ENCODE results near the gene MPZL3. TPM values are rescaled to one million over a fixed set of nuclear protein-coding genes. Genes with fewer than 3 reads are reported as not detected.

MPZL3 gene
- total and polyA plus RNA-seq, 2 experiments from 2014 or later, result 10.2 to 20.6 TPM

DNA sequence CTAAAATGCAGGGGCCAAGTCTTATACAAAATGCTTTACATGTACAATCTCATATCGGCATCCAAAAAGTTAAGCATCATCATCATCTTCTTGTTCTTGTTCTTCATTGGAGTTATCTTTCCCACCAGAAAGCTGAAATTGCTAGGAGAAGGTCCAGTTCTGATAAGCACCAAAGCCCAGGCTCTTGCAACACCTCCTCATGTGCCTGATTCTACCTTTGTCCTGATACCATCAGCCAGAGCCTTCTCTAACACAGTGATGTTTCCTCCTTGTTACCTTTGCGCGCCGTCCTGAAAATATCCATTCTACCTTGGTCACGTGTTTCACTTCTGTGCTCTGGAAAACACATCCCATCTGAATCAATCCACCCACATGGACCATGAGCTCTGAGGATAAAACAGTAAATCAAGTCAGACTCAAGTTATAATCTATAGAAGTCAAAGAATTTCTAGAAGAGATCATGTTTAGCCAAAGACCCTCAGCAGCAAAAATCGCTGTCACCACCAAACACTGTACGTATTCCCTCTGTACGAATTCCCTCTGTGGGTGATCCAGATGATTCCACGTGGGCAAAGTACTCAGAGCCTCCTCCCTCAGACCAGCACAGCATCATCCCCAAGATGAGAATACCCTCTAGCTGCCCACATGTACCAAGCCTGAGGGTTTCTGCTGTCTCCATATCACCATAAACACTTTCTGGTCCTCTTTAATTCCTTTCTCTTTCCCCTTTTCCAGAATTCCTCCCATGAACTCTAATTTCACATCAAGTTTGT, 46.4 kb downstream of the MPZL3 start:
- H3K4me2 ChIP-seq, result no peak overlapping the region
- H3K27ac ChIP-seq, result peak overlapping the region; percentile 98
- no peaks in the 10 kb centered on the region for H3K27me3 ChIP-seq
- no peak for DNase-seq (ENCODE audit: low spot score)
- no peaks in the 10 kb centered on the region for H3K36me3 ChIP-seq (replicated peaks; ENCODE audit: insufficient read depth, low read depth)
- H3K9me3 ChIP-seq (ENCODE audit: low read depth), result no peaks in the 10 kb centered on the region
- TF ChIP-seq EZH2phosphoT487 (IDR thresholded peaks at IDR 0.05; ENCODE audit: low read depth, severe bottlenecking, unreplicated experiment), result no peak
- TF ChIP-seq, protein P1, sequence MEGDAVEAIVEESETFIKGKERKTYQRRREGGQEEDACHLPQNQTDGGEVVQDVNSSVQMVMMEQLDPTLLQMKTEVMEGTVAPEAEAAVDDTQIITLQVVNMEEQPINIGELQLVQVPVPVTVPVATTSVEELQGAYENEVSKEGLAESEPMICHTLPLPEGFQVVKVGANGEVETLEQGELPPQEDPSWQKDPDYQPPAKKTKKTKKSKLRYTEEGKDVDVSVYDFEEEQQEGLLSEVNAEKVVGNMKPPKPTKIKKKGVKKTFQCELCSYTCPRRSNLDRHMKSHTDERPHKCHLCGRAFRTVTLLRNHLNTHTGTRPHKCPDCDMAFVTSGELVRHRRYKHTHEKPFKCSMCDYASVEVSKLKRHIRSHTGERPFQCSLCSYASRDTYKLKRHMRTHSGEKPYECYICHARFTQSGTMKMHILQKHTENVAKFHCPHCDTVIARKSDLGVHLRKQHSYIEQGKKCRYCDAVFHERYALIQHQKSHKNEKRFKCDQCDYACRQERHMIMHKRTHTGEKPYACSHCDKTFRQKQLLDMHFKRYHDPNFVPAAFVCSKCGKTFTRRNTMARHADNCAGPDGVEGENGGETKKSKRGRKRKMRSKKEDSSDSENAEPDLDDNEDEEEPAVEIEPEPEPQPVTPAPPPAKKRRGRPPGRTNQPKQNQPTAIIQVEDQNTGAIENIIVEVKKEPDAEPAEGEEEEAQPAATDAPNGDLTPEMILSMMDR (IDR thresholded peaks at IDR 0.05; ENCODE audit: poor library complexity), result no peak
- TF ChIP-seq EZH2 (IDR thresholded peaks at IDR 0.05; ENCODE audit: borderline replicate concordance), result no peak
- no peaks in the 10 kb centered on the region for H3K79me2 ChIP-seq
- no peaks in the 10 kb centered on the region for H3K9me2 ChIP-seq (replicated peaks; ENCODE audit: insufficient read depth)
- WGBS (ENCODE audit: low lambda C conversion rate, missing lambda C conversion rate), result 94% methylated on average over 9 of the region's 9 CpGs
- no peak overlapping the region for H2AFZ ChIP-seq
- H3K4me3 ChIP-seq, result no peak overlapping the region
- H4K20me1 ChIP-seq (ENCODE audit: insufficient read depth, poor library complexity, severe bottlenecking), result no peaks in the 10 kb centered on the region
- peaks cover 22% of the 10 kb centered on the region for H3K4me1 ChIP-seq (ENCODE audit: insufficient read depth)

DNA sequence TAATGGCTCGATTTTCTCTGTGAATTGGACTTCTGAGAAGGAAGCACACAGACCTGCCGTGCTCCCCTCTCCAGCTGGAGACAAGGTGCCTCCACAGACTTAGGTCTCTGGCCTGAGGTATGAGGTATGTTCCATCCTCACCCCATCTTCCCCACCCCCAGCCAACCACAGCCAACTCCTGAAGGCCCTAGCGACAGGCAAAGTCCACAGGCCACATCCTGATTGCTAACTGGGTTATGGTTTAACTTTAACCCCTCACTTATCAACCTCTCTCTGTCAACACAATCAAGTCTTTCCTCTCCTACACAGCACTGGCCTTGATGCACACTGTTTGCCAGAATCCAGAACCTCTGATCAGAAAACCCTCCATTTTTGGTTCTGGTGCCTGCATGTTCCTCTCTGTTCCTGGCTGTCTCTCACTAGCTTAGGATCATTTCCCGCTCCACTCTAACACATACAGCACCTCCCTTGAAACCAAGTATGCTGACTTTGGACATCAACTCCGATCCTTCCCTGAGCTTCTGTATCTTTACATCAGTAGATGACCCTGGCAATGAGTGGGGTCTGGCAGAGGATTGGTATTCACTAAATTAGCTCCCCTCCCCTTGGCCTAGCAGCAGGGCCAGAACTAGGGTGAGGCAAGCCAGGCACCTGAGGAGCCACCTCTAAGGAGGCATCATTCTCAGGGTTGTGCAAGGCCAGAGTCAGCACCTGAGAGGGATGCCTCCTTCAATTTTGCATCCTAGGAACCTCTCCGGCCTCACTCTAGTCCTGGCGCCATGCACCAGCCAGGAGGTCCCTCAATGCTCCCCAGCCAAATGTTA, 49.4 kb downstream of the MPZL3 start:
- Histone ChIP-seq H3K9me3 (ENCODE audit: low read depth) (no peaks in the 10 kb centered on the region), H4K20me1 (ENCODE audit: insufficient read depth, poor library complexity, severe bottlenecking) (no peaks in the 10 kb centered on the region), H3K27ac (peak overlapping the region; percentile 98), H3K4me2 (peak overlapping the region; percentile 44), H3K79me2 (no peaks in the 10 kb centered on the region), H2AFZ (no peak overlapping the region), H3K4me3 (no peak overlapping the region), H3K9me2 (replicated peaks; ENCODE audit: insufficient read depth) (no peaks in the 10 kb centered on the region), H3K27me3 (no peaks in the 10 kb centered on the region), H3K36me3 (replicated peaks; ENCODE audit: insufficient read depth, low read depth) (no peaks in the 10 kb centered on the region), H3K4me1 (ENCODE audit: insufficient read depth) (peaks cover 28% of the 10 kb centered on the region)
- 67% methylated on average over 7 of the region's 7 CpGs for WGBS (ENCODE audit: low lambda C conversion rate, missing lambda C conversion rate)
- DNase-seq (ENCODE audit: low spot score), result peak; percentile 76
- no peak for TF ChIP-seq EZH2phosphoT487 (IDR thresholded peaks at IDR 0.05; ENCODE audit: low read depth, severe bottlenecking, unreplicated experiment)
- TF ChIP-seq, protein P1 (IDR thresholded peaks at IDR 0.05; ENCODE audit: poor library complexity), result no peak
- no peak for TF ChIP-seq EZH2 (IDR thresholded peaks at IDR 0.05; ENCODE audit: borderline replicate concordance)

DNA sequence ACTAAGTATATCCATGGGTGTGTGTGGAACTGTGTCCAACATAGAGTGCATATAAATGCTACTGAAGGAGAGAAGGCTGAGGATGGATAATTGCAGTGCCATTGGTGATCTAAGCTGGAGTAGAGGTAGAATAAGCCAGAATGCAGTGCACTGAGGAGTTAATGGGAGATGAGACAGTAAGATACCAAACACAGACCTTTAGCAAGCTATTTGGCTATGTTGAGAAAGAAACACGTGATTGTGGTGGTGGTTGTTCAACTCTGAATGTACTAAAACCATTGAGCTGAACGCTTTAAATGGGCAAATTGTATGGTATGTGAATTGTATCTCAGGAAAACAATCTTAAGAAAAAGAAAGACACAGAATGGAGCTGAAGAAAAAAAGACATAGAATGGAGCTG, 50.2 kb downstream of the MPZL3 start:
- H3K4me2 ChIP-seq, result peak overlapping the region; percentile 14
- no peaks in the 10 kb centered on the region for H3K9me2 ChIP-seq (replicated peaks; ENCODE audit: insufficient read depth)
- H3K4me3 ChIP-seq, result no peak overlapping the region
- no peaks in the 10 kb centered on the region for H3K27me3 ChIP-seq
- WGBS (ENCODE audit: low lambda C conversion rate, missing lambda C conversion rate), result 81% methylated on average over 2 of the region's 2 CpGs
- H3K36me3 ChIP-seq (replicated peaks; ENCODE audit: insufficient read depth, low read depth), result no peaks in the 10 kb centered on the region
- H3K4me1 ChIP-seq (ENCODE audit: insufficient read depth), result peaks cover 28% of the 10 kb centered on the region
- TF ChIP-seq EZH2phosphoT487 (IDR thresholded peaks at IDR 0.05; ENCODE audit: low read depth, severe bottlenecking, unreplicated experiment), result no peak
- TF ChIP-seq EZH2 (IDR thresholded peaks at IDR 0.05; ENCODE audit: borderline replicate concordance), result no peak
- TF ChIP-seq, protein P1 (IDR thresholded peaks at IDR 0.05; ENCODE audit: poor library complexity), result no peak
- no peaks in the 10 kb centered on the region for H4K20me1 ChIP-seq (ENCODE audit: insufficient read depth, poor library complexity, severe bottlenecking)
- no peaks in the 10 kb centered on the region for H3K79me2 ChIP-seq
- H3K27ac ChIP-seq, result peak overlapping the region; percentile 98
- no peak overlapping the region for H2AFZ ChIP-seq
- DNase-seq (ENCODE audit: low spot score), result no peak
- no peaks in the 10 kb centered on the region for H3K9me3 ChIP-seq (ENCODE audit: low read depth)

All from hepatocyte (in vitro differentiated cells).